Neural cell (in vitro differentiated cells): ENCODE data around the gene CPM. TPM values are rescaled to one million over a fixed set of nuclear protein-coding genes. Genes with fewer than 3 reads are reported as not detected.

Experiments
- H2AFZ ChIP-seq: fragments of 200-600, 300-800 bp; sonication (generic), shearing (Covaris generic); 2 replicates; pipeline ENCODE4 v1.6.0; 2014; ENCODE audit warnings: low read depth, mild to moderate bottlenecking, antibody characterized with exemption, low read length, moderate library complexity
- H3F3A ChIP-seq: fragments of 200-600 bp; shearing (Covaris generic); 2 replicates; pipeline ENCODE4 v1.6.1; 2016; ENCODE audit warnings: mild to moderate bottlenecking, moderate library complexity, mixed read lengths, antibody characterized with exemption, low read length; ENCODE audit not compliant: insufficient read depth, poor library complexity, severe bottlenecking
- H3K27ac ChIP-seq: fragments of 200-600, 300-800 bp; sonication (generic), shearing (Covaris generic); 2 replicates; pipeline ENCODE4 v1.5.1; 2014; ENCODE audit warnings: mild to moderate bottlenecking, low read length, moderate library complexity
- H3K27me3 ChIP-seq: fragments of 300-800, 200-600 bp; sonication (generic), shearing (Covaris generic); 2 replicates; pipeline ENCODE4 v1.6.0; 2014; ENCODE audit warnings: mild to moderate bottlenecking, low read depth, low read length, moderate library complexity; ENCODE audit not compliant: insufficient read depth
- H3K36me3 ChIP-seq: fragments of 300-800, 200-600 bp; sonication (generic), shearing (Covaris generic); 2 replicates; pipeline ENCODE4 v1.5.1; 2014; ENCODE audit warnings: mild to moderate bottlenecking, antibody characterized with exemption, low read length, moderate library complexity; ENCODE audit not compliant: insufficient read depth
- H3K4me2 ChIP-seq: fragments of 300-800, 200-600 bp; sonication (generic), shearing (Covaris generic); 2 replicates; pipeline ENCODE4 v1.6.0; 2014; ENCODE audit warnings: mild to moderate bottlenecking, low read length
- H3K4me3 ChIP-seq: fragments of 300-800, 200-600 bp; sonication (generic), shearing (Covaris generic); 2 replicates; pipeline ENCODE4 v1.5.1; 2014; ENCODE audit warnings: mild to moderate bottlenecking, low read length, moderate library complexity
- H3K79me2 ChIP-seq: fragments of 200-600 bp; shearing (Covaris generic); replicated peaks from 2 replicates; pipeline ENCODE4 v1.6.0; 2014; ENCODE audit warnings: mild to moderate bottlenecking, low read length, moderate library complexity; ENCODE audit not compliant: insufficient read depth
- H3K9ac ChIP-seq: fragments of 300-800, 200-600 bp; sonication (generic), shearing (Covaris generic); 2 replicates; pipeline ENCODE4 v1.6.1; 2016; ENCODE audit warnings: mild to moderate bottlenecking, low read length, mixed read lengths
- H3K9me2 ChIP-seq: fragments of 200-600 bp; shearing (Covaris generic); 2 replicates; pipeline ENCODE4 v1.6.1; 2016; ENCODE audit warnings: mild to moderate bottlenecking, low read length, mixed read lengths; ENCODE audit not compliant: insufficient read depth
- H3K9me3 ChIP-seq: fragments of 200-600, 300-800 bp; sonication (generic), shearing (Covaris generic); 2 replicates; pipeline ENCODE4 v1.6.1; 2016; ENCODE audit warnings: mild to moderate bottlenecking, mixed run types, low read length, moderate library complexity, mixed read lengths
- H4K20me1 ChIP-seq: fragments of 200-600 bp; shearing (Covaris generic); 2 replicates; pipeline ENCODE4 v1.6.1; 2016; ENCODE audit warnings: mild to moderate bottlenecking, mixed run types; ENCODE audit not compliant: insufficient read depth
- CTCF ChIP-seq: fragments of 450-650 bp; IDR thresholded peaks from 2 replicates; pipeline ENCODE4 v1.5.1; 2014; ENCODE audit warnings: antibody characterized with exemption, mild to moderate bottlenecking, moderate library complexity; ENCODE audit not compliant: poor library complexity, severe bottlenecking
- EP300 ChIP-seq: fragments of 450-650 bp; conservative IDR thresholded peaks from 2 replicates; pipeline ENCODE4 v1.6.1; 2014; ENCODE audit warnings: antibody characterized with exemption, mild to moderate bottlenecking, moderate library complexity; ENCODE audit not compliant: poor library complexity, severe bottlenecking
- EZH2 ChIP-seq: fragments of 200-600, 300-800 bp; shearing (Covaris generic), sonication (generic); IDR thresholded peaks from 2 replicates; pipeline ENCODE4 v1.6.1; 2014; ENCODE audit warnings: antibody characterized with exemption, low read length, borderline replicate concordance, mild to moderate bottlenecking; ENCODE audit not compliant: insufficient read depth, poor library complexity, severe bottlenecking
- MXI1 ChIP-seq: fragments of 450-650 bp; conservative IDR thresholded peaks from 2 replicates; pipeline ENCODE4 v1.6.1; 2014; ENCODE audit warnings: antibody characterized with exemption, mild to moderate bottlenecking; ENCODE audit not compliant: poor library complexity, severe bottlenecking
- POLR2AphosphoS5 ChIP-seq: IDR thresholded peaks from 2 replicates; pipeline ENCODE4 v1.6.1; 2012
- RAD21 ChIP-seq: fragments of 450-650 bp; conservative IDR thresholded peaks from 2 replicates; pipeline ENCODE4 v1.6.1; 2014; ENCODE audit warnings: antibody characterized with exemption, mild to moderate bottlenecking, moderate library complexity
- REST ChIP-seq: IDR thresholded peaks from 2 replicates; pipeline ENCODE4 v1.6.1; 2012; ENCODE audit warnings: borderline replicate concordance
- SMC3 ChIP-seq: fragments of 450-650 bp; conservative IDR thresholded peaks from 2 replicates; pipeline ENCODE4 v1.6.1; 2014; ENCODE audit warnings: antibody characterized with exemption, mild to moderate bottlenecking, moderate library complexity; ENCODE audit not compliant: poor library complexity
- TAF1 ChIP-seq: IDR thresholded peaks from 2 replicates; pipeline ENCODE4 v1.6.1; 2012; ENCODE audit warnings: low read depth
- polyA plus RNA-seq: library from polyadenylated mRNA; depleted of rRNA; stranded (reverse); fragments of >200 nt; gene quantifications from 2 replicates; pipeline ENCODE4 v1.2.3, GENCODE V29; 2014

The CPM gene
- polyA plus RNA-seq, 1 donor from 2014 or later: not detected

- Histone ChIP-seq H3K4me3 (no peak overlapping the region), H4K20me1 (no peaks in the 10 kb centered on the region), H3K79me2 (no peaks in the 10 kb centered on the region), H3K4me2 (no peak overlapping the region), H3K9me3 (no peaks in the 10 kb centered on the region), H3K27ac (no peak overlapping the region), H3K27me3 (no peaks in the 10 kb centered on the region), H3K36me3 (no peaks in the 10 kb centered on the region), H3K9me2 (no peaks in the 10 kb centered on the region), H2AFZ (no peak overlapping the region), H3K9ac (no peak overlapping the region), H3F3A (no peaks in the 10 kb centered on the region)
- no peak for TF ChIP-seq POLR2AphosphoS5
- no peak for TF ChIP-seq EZH2
- no peak for TF ChIP-seq MXI1
- TF ChIP-seq SMC3: no peak
- TF ChIP-seq CTCF: no peak
- TF ChIP-seq RAD21: no peak
- no peak for TF ChIP-seq TAF1
- no peak for TF ChIP-seq REST
- TF ChIP-seq EP300: no peak
Measured at GRCh38 chr12:68963856-68964745, 31.1 kb upstream of the CPM start.

- Histone ChIP-seq H2AFZ (no peak overlapping the region), H3K9me2 (no peaks in the 10 kb centered on the region), H3K36me3 (no peaks in the 10 kb centered on the region), H3K9me3 (no peaks in the 10 kb centered on the region), H3K27ac (no peak overlapping the region), H3K79me2 (no peaks in the 10 kb centered on the region), H3K27me3 (no peaks in the 10 kb centered on the region), H3K4me3 (no peak overlapping the region), H3K4me2 (no peak overlapping the region), H3F3A (no peaks in the 10 kb centered on the region), H4K20me1 (no peaks in the 10 kb centered on the region), H3K9ac (no peak overlapping the region)
- no peak for TF ChIP-seq EP300
- TF ChIP-seq RAD21: no peak
- TF ChIP-seq SMC3: no peak
- TF ChIP-seq CTCF: no peak
- no peak for TF ChIP-seq EZH2
- TF ChIP-seq REST: no peak
- TF ChIP-seq TAF1: no peak
- TF ChIP-seq MXI1: no peak
- no peak for TF ChIP-seq POLR2AphosphoS5
Measured at GRCh38 chr12:68962877-68963855, 30.2 kb upstream of the CPM start.
